SK-N-MC (cell line): Measurements from ENCODE around the gene DNASE2B.

ENCODE experiments used
- DNase-seq: peaks from one replicate; pipeline ENCODE4 v3.0.0-alpha.2; 2011; ENCODE audit warnings: low read depth, low spot score
- H3K27ac ChIP-seq: fragments of 200-600 bp; sonication (generic); 2 replicates; pipeline ENCODE4 v1.5.1; 2016; ENCODE audit warnings: mixed run types
- H3K36me3 ChIP-seq: fragments of 200-600 bp; sonication (generic); 2 replicates; pipeline ENCODE4 v1.6.1; 2017; ENCODE audit warnings: antibody characterized with exemption, low read length, mixed read lengths; ENCODE audit not compliant: insufficient read depth
- H3K4me3 ChIP-seq: fragments of 200-600 bp; sonication (generic); 2 replicates; pipeline ENCODE4 v1.5.1; 2016
- H3K9ac ChIP-seq: fragments of 200-600 bp; sonication (generic); 2 replicates; pipeline ENCODE4 v1.8.0; 2017; ENCODE audit warnings: mixed run types, mixed read lengths; ENCODE audit not compliant: insufficient read length
- H3K9me3 ChIP-seq: fragments of 200-600 bp; sonication (generic); 2 replicates; pipeline ENCODE4 v1.6.1; 2017; ENCODE audit warnings: low read depth, mild to moderate bottlenecking, antibody characterized with exemption, low read length, moderate library complexity, mixed read lengths
- EZH2 ChIP-seq: fragments of 200-600 bp; sonication (generic); IDR thresholded peaks from one replicate; pipeline ENCODE4 v1.6.1; 2017; ENCODE audit warnings: antibody characterized with exemption
- FOXP2 ChIP-seq: optimal IDR thresholded peaks from 2 replicates; pipeline ENCODE3; 2011; ENCODE audit warnings: mild to moderate bottlenecking, moderate library complexity; ENCODE audit not compliant: insufficient read depth; ENCODE audit errors: extremely low read length, control extremely low read depth
- POLR2AphosphoS5 ChIP-seq: IDR thresholded peaks from 2 replicates; pipeline ENCODE4 v1.6.1; 2012; ENCODE audit warnings: mild to moderate bottlenecking, low read depth, low read length, borderline replicate concordance

Gene DNASE2B

DNA sequence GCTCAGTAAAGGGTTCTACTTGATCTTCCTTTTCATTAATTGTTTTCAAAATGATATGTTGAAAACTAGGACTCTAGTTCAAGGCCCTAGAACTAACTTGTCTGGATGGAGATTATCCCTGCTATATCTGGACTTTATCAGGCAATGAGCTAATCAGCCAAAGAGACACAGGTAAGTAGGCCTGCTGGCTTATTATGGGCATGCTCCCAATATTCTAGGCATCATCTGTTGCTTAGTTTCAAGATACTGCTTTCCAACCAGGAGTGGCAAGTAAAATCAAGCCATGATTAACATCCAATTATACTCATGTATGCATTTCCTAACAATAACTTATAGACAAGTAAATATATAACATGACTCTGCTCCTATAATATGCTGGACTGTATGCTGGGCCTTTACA lies 4.2 kb downstream of the DNASE2B start:
- Histone ChIP-seq H3K9me3 (no peaks in the 10 kb centered on the region), H3K9ac (no peak overlapping the region), H3K27ac (no peak overlapping the region), H3K36me3 (no peaks in the 10 kb centered on the region), H3K4me3 (no peak overlapping the region)
- no peak for TF ChIP-seq POLR2AphosphoS5
- no peak for TF ChIP-seq EZH2
- no peak for TF ChIP-seq FOXP2
- no peak for DNase-seq

DNA sequence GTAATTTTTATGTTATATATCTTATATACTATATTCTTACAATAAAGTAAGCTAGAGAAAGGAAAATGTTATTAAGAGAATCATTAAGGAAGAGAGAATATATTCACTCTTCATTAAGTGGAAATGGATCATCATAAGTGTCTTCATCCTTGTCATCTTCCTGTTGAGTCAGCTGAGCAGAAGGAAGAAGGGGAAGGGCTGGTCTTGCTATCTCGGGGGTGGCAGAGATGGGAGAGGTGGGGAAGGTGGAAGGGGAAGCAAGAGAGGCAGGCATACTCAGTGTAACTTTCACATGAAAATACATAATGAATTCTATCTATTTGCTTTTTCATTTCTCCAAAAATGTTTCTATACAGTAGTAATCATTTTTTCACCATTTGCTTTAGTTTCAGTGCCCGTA lies 5.1 kb downstream of the DNASE2B start:
- no peak overlapping the region for H3K9ac ChIP-seq
- H3K36me3 ChIP-seq, result no peaks in the 10 kb centered on the region
- no peak for TF ChIP-seq EZH2
- no peak for TF ChIP-seq FOXP2
- TF ChIP-seq POLR2AphosphoS5, result no peak
- H3K4me3 ChIP-seq, result no peak overlapping the region
- no peaks in the 10 kb centered on the region for H3K9me3 ChIP-seq
- no peak overlapping the region for H3K27ac ChIP-seq
- DNase-seq, result no peak

DNA sequence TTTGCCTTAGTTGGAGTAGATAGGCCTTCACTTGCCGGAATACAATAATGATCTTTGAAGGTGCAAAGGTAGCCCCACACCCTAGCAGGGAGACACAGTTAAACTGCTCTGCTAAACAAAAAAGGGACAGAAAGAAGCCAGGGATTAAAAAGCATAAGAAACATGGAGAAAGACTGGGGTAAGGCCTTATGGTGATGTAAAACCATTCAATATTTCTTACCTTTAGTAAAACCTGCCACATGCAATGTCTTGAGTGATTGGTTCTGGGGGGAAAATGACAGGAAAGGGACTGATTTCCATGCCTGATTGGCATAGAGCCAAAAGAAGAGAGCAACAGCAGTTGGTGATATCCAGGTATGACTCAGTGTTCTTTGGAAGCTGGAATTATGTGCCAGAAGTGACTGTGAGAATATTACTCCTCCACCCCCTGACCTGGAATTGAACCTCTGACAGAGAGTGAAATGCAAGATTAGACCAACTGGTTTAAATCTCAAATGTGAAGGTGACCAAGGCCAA lies 8.1 kb downstream of the DNASE2B start:
- Histone ChIP-seq H3K9ac (no peak overlapping the region), H3K36me3 (no peaks in the 10 kb centered on the region), H3K9me3 (no peaks in the 10 kb centered on the region), H3K4me3 (no peak overlapping the region), H3K27ac (no peak overlapping the region)
- TF ChIP-seq POLR2AphosphoS5, result no peak
- DNase-seq, result no peak

DNA sequence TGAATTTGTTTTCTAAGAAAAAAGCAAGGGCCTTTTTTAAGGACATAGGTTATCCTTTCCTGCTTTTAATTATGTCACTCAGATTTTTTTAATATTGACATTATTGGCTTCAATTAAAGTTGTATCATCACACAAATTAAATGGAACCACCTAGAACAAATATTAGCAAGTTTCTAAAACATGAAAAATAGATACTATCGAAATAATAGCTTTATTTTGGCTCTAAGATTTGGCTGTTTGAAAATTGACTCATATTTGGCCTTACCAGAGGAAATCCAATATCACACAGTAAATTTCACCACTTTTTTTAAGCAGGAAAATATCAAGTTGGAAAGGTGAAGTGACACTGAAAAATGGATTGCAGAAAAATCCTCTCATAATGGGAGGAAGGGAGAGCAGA lies 9.2 kb downstream of the DNASE2B start:
- Histone ChIP-seq H3K36me3 (no peaks in the 10 kb centered on the region), H3K27ac (no peak overlapping the region), H3K9me3 (no peaks in the 10 kb centered on the region), H3K4me3 (no peak overlapping the region), H3K9ac (no peak overlapping the region)
- no peak for DNase-seq
- TF ChIP-seq FOXP2, result no peak
- TF ChIP-seq POLR2AphosphoS5, result no peak
- TF ChIP-seq EZH2, result no peak

DNA sequence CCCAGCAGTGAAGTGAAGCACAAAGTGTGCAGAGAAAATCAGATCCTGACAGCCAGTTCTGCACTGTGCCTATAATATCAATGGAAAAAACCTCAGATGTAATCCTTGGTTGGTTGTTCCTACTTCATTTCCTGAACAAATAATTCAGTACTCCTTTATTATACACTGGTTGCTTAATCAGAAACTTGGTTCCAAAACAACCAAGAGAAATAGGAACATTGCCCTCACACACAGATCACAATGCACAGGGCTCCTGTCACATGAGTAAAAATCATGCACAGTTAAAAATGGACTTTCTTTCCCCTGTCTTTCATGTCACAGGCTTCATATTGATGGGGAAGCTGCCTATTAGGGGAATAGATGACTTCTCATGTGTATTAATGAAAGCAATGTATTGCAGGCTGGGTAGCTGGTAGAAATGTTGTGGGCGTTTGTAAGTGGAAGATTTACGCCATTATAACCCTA lies 9.7 kb downstream of the DNASE2B start:
- Histone ChIP-seq H3K27ac (no peak overlapping the region), H3K9me3 (no peaks in the 10 kb centered on the region), H3K36me3 (no peaks in the 10 kb centered on the region), H3K4me3 (no peak overlapping the region), H3K9ac (no peak overlapping the region)
- TF ChIP-seq POLR2AphosphoS5 (no peak), EZH2 (no peak)
- DNase-seq, result no peak

DNA sequence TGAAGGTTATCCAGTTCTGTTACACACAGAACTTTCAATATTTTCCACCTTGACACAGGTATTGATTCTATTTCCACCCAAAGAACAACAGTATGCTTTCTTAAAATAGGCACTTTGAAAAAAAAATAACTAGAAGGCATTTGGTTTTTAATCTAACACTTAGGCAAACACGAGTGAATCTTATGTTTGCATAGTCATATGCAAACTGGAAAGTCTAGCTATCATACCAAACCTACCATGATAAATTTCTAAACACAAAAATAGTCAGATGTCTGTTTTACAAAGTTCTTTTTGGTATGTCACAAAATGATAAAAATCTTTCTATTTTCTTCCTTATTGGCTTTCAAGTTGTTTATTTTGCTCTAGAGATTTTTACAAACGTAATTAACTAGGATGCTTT lies 11.6 kb downstream of the DNASE2B start:
- Histone ChIP-seq H3K9ac (no peak overlapping the region), H3K4me3 (no peak overlapping the region), H3K9me3 (no peaks in the 10 kb centered on the region), H3K36me3 (no peaks in the 10 kb centered on the region), H3K27ac (no peak overlapping the region)
- DNase-seq, result no peak
- TF ChIP-seq POLR2AphosphoS5 (no peak), FOXP2 (no peak), EZH2 (no peak)

DNA sequence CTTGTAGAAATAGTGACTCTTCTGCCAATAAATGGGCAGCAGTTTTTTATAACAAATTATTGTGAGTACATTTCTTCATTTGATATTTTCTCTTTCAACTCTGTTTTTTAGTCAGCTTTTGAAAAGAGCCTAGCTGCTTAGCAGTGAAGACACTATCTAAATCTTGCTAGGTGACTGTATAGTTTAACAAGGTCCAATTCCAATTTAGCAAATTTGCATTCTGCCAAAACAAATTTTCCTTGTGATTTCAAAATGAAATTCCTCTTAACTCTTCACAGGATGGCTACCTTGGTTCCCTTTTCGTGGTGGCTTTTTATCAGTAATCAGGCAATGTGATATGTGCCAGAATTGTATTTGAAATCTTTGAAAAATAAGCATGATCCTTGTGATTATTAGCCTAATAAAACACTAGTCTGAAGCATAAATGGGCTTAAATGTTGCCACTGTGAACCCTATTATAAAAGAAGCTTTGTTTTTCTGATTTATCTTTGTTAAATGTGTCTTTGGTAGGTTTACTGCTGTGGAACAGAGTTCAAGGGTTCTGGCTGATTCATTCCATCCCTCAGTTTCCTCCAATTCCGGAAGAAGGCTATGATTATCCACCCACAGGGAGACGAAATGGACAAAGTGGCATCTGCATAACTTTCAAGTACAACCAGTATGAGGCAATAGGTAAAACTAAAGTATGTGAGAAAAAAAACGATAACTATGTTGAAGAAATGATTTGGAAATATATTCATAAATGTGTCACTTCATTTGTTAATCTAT lies 12.2 kb downstream of the DNASE2B start:
- DNase-seq, result no peak
- no peaks in the 10 kb centered on the region for H3K9me3 ChIP-seq
- H3K4me3 ChIP-seq, result no peak overlapping the region
- H3K27ac ChIP-seq, result no peak overlapping the region
- TF ChIP-seq FOXP2 (no peak), EZH2 (no peak), POLR2AphosphoS5 (no peak)
- H3K36me3 ChIP-seq, result no peaks in the 10 kb centered on the region
- H3K9ac ChIP-seq, result no peak overlapping the region

DNA sequence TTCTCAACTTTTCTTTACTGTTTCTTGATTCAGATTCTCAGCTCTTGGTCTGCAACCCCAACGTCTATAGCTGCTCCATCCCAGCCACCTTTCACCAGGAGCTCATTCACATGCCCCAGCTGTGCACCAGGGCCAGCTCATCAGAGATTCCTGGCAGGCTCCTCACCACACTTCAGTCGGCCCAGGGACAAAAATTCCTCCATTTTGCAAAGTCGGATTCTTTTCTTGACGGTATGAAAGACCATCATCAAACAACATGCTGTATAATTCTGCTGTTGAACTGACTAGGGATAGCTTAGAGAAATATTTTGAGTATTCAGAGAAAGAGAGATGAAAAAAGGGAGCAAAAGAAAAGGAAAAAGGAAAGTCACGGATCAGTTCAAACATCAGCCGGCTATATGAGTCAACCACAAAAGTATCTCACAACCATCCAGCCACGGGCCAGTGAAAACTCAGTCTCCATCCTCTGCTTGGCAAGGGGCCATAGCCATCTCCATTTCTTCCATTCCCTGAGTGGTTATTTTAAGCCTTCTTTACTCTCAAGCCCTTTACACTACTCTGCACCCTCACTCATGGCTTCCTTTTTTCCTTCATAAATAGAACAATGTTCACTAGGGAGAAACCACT lies 14.1 kb downstream of the DNASE2B start:
- no peaks in the 10 kb centered on the region for H3K36me3 ChIP-seq
- no peak for DNase-seq
- no peak for TF ChIP-seq POLR2AphosphoS5
- TF ChIP-seq FOXP2, result no peak
- no peak for TF ChIP-seq EZH2
- no peak overlapping the region for H3K27ac ChIP-seq
- no peak overlapping the region for H3K4me3 ChIP-seq
- H3K9me3 ChIP-seq, result no peaks in the 10 kb centered on the region
- no peak overlapping the region for H3K9ac ChIP-seq
